Islet precursor cell (in vitro differentiated cells): ENCODE measurements around the gene TENM4.
"Not testable (repeated sequence)": the region's sequence is repeated elsewhere in the genome, so short reads cannot be mapped to it uniquely, and the experiment has no call there.

Experiments used
- DNase-seq: peaks from one replicate; pipeline ENCODE4 v3.0.0-alpha.2; 2018

The TENM4 gene

GRCh38 chr11:79200398-79201070, 240.3 kb downstream of the TENM4 start:
- DNase-seq: peak; percentile 36

- DNase-seq: no peak
Observed at GRCh38 chr11:79199729-79200354, 241.0 kb downstream of the TENM4 start.

GRCh38 chr11:79198898-79199250, 242.0 kb downstream of the TENM4 start:
- no peak for DNase-seq

GRCh38 chr11:79198203-79198897, 242.5 kb downstream of the TENM4 start:
- DNase-seq: no peak

- no peak for DNase-seq
Observed at GRCh38 chr11:79196950-79197349, 243.9 kb downstream of the TENM4 start.

- no peak for DNase-seq
Observed at GRCh38 chr11:79195209-79195608, 245.6 kb downstream of the TENM4 start.

GRCh38 chr11:79193663-79194310, 247.0 kb downstream of the TENM4 start:
- no peak for DNase-seq

- no peak for DNase-seq
Observed at GRCh38 chr11:79192836-79193235, 248.0 kb downstream of the TENM4 start.

GRCh38 chr11:79191716-79192115, 249.1 kb downstream of the TENM4 start:
- not testable (repeated sequence) for DNase-seq

- not testable (repeated sequence) for DNase-seq
Observed at GRCh38 chr11:79190553-79190952, 250.3 kb downstream of the TENM4 start.

- DNase-seq: no peak
Observed at GRCh38 chr11:79189601-79190000, 251.2 kb downstream of the TENM4 start.

- no peak for DNase-seq
Observed at GRCh38 chr11:79189055-79189454, 251.8 kb downstream of the TENM4 start.

- DNase-seq: no peak
Observed at GRCh38 chr11:79186669-79187068, 254.2 kb downstream of the TENM4 start.

GRCh38 chr11:79185351-79185750, 255.5 kb downstream of the TENM4 start:
- DNase-seq: no peak

GRCh38 chr11:79184285-79184684, 256.5 kb downstream of the TENM4 start:
- no peak for DNase-seq

- DNase-seq: no peak
Observed at GRCh38 chr11:79182794-79183193, 258.0 kb downstream of the TENM4 start.

- DNase-seq: no peak
Observed at GRCh38 chr11:79179087-79179486, 261.7 kb downstream of the TENM4 start.

- peak; percentile 61 for DNase-seq
Observed at GRCh38 chr11:79174045-79175008, 266.5 kb downstream of the TENM4 start.

- DNase-seq: no peak
Observed at GRCh38 chr11:79173615-79174014, 267.2 kb downstream of the TENM4 start.

GRCh38 chr11:79170321-79170720, 270.5 kb downstream of the TENM4 start:
- no peak for DNase-seq

GRCh38 chr11:79168530-79169110, 272.2 kb downstream of the TENM4 start:
- no peak for DNase-seq
